CD14-positive monocyte (primary cell): Measurements from ENCODE around the gene AURKAIP1. TPM values are rescaled to one million over a fixed set of nuclear protein-coding genes. Genes with fewer than 3 reads are reported as not detected.

ENCODE experiments used
- DNase-seq, 3 donors: peaks; one replicate each; pipeline ENCODE4 v3.0.0-alpha.2; 2011 to 2022
- H2AFZ ChIP-seq: 2 replicates; pipeline ENCODE4 v1.6.0; 2012; ENCODE audit warnings: mild to moderate bottlenecking, low read depth, low read length, inconsistent platforms; ENCODE audit not compliant: insufficient read depth, poor library complexity, severe bottlenecking
- H3K27ac ChIP-seq, 2 donors: 1 replicate in 1 of 2; 2 replicates in 1 of 2; pipeline ENCODE4 v1.5.1; 2012 to 2013; ENCODE audit warnings: low read length in 2 of 2, control low read depth in 1 of 2, inconsistent platforms in 1 of 2, low read depth in 1 of 2, mild to moderate bottlenecking in 1 of 2
- H3K27me3 ChIP-seq, 2 donors: one replicate each; pipeline versions ENCODE4 v1.6.0 to v1.6.1; 2011 to 2013; ENCODE audit warnings: low read length in 2 of 2; ENCODE audit not compliant: control insufficient read depth in 2 of 2, insufficient read depth in 2 of 2
- H3K36me3 ChIP-seq, 2 donors: replicated peaks in 1 of 2; 1 replicate in 1 of 2; 2 replicates in 1 of 2; pipeline versions ENCODE4 v1.5.1 to v1.6.1; 2012 to 2013; ENCODE audit warnings: low read length in 2 of 2, control low read depth in 1 of 2, inconsistent platforms in 1 of 2, mild to moderate bottlenecking in 1 of 2; ENCODE audit not compliant: insufficient read depth in 2 of 2, control insufficient read depth in 1 of 2
- H3K4me1 ChIP-seq, 2 donors: 1 replicate in 1 of 2; 2 replicates in 1 of 2; pipeline versions ENCODE4 v1.5.1 to v1.6.1; 2012 to 2013; ENCODE audit warnings: low read length in 2 of 2, control low read depth in 1 of 2, inconsistent platforms in 1 of 2, mild to moderate bottlenecking in 1 of 2, moderate library complexity in 1 of 2; ENCODE audit not compliant: insufficient read depth in 2 of 2, control insufficient read depth in 1 of 2
- H3K4me2 ChIP-seq: replicated peaks from 2 replicates; pipeline ENCODE3; 2012; ENCODE audit warnings: low read length, moderate library complexity, mild to moderate bottlenecking; ENCODE audit not compliant: poor library complexity, severe bottlenecking; ENCODE audit errors: extremely low read depth
- H3K4me3 ChIP-seq, 3 experiments: fragments of 200-600 bp in 1 of 3; sonication (generic) in 1 of 3; replicated peaks in 1 of 3; 1 replicate in 2 of 3; 2 replicates in 1 of 3; pipeline ENCODE4 v1.5.1; 2011 to 2013; ENCODE audit warnings: low read length in 3 of 3, mild to moderate bottlenecking in 3 of 3, control low read depth in 2 of 3, low read depth in 2 of 3, inconsistent platforms in 1 of 3, moderate library complexity in 1 of 3
- H3K79me2 ChIP-seq: 2 replicates; pipeline ENCODE4 v1.6.0; 2012; ENCODE audit warnings: mild to moderate bottlenecking, control low read depth, inconsistent platforms, low read length, moderate library complexity; ENCODE audit not compliant: insufficient read depth
- H3K9ac ChIP-seq: 2 replicates; pipeline ENCODE4 v1.6.0; 2017; ENCODE audit warnings: low read length, mild to moderate bottlenecking; ENCODE audit not compliant: insufficient read depth, poor library complexity, severe bottlenecking
- H3K9me3 ChIP-seq, 2 donors: replicated peaks in 1 of 2; 1 replicate in 1 of 2; 2 replicates in 1 of 2; pipeline versions ENCODE4 v1.5.1 to v1.6.1; 2012 to 2013; ENCODE audit warnings: low read length in 2 of 2, control low read depth in 1 of 2; ENCODE audit not compliant: control insufficient read depth in 1 of 2, insufficient read depth in 1 of 2
- H4K20me1 ChIP-seq: 2 replicates; pipeline ENCODE4 v1.6.0; 2012; ENCODE audit warnings: mild to moderate bottlenecking, low read length, control low read depth, moderate library complexity; ENCODE audit not compliant: insufficient read depth
- H3K27ac Mint-ChIP-seq, 7 donors: one replicate each; pipeline ENCODE4 v1.8.0; 2020; ENCODE audit warnings: mild to moderate bottlenecking in 7 of 7, mixed read lengths in 7 of 7, moderate library complexity in 6 of 7, inconsistent platforms in 2 of 7
- H3K27me3 Mint-ChIP-seq, 3 donors: one replicate each; pipeline ENCODE4 v1.8.0; 2021 to 2022; ENCODE audit warnings: low read depth in 3 of 3, mild to moderate bottlenecking in 3 of 3, mixed read lengths in 3 of 3, moderate library complexity in 3 of 3, inconsistent platforms in 1 of 3
- H3K36me3 Mint-ChIP-seq, 2 donors: one replicate each; pipeline ENCODE4 v1.8.0; 2020; ENCODE audit warnings: mixed read lengths in 2 of 2, inconsistent platforms in 1 of 2, mild to moderate bottlenecking in 1 of 2
- H3K4me1 Mint-ChIP-seq: one replicate; pipeline ENCODE4 v1.8.0; 2020; ENCODE audit warnings: mild to moderate bottlenecking, mixed read lengths
- H3K4me3 Mint-ChIP-seq, 2 donors: one replicate each; pipeline ENCODE4 v1.8.0; 2020; ENCODE audit warnings: mild to moderate bottlenecking in 2 of 2, mixed read lengths in 2 of 2, moderate library complexity in 1 of 2
- H3K9me3 Mint-ChIP-seq, 7 donors: one replicate each; pipeline ENCODE4 v1.8.0; 2020 to 2022; ENCODE audit warnings: mixed read lengths in 7 of 7, mild to moderate bottlenecking in 6 of 7, moderate library complexity in 6 of 7, inconsistent platforms in 2 of 7
- CTCF ChIP-seq: fragments of 200-600 bp; IDR thresholded peaks from one replicate; pipeline ENCODE4 v1.8.0; 2022; ENCODE audit warnings: antibody characterized with exemption, mild to moderate bottlenecking
- WGBS: methylation state at CpG from one replicate; pipeline ENCODE4 v1.1.5; 2013; ENCODE audit warnings: missing lambda C conversion rate; ENCODE audit not compliant: insufficient coverage; 5-methylcytosine and 5-hydroxymethylcytosine counted together
- intact Hi-C, 2 donors: fragments of 100-400 bp; cut with micrococcal nuclease; formaldehyde crosslinking; loops; one replicate each; pipeline versions ENCODE4 v1.15.0 to v1.15.1; 2023
- polyA plus RNA-seq, 3 donors: library from polyadenylated mRNA; depleted of rRNA in 1 of 3; unstranded in 2 of 3; stranded (reverse) in 1 of 3; fragments of 300-500 nt in 2 of 3; fragments of >200 nt in 1 of 3; fragmentation: Illumina TruSeq in 2 of 3; gene quantifications; 1 replicate in 2 of 3; 2 replicates in 1 of 3; pipeline ENCODE4 v1.2.3, GENCODE V29; 2012 to 2021

Gene AURKAIP1
- polyA plus RNA-seq, 3 donors, result 59.1 to 160 (median 134) TPM

- no peaks in the 10 kb centered on the region for H3K36me3 ChIP-seq
- peaks cover 0 to 4% (median 0%) of the 10 kb centered on the region in 7 donors for H3K9me3 Mint-ChIP-seq
- no peak for DNase-seq
- no peaks in the 10 kb centered on the region for H3K4me1 Mint-ChIP-seq
- H3K27me3 Mint-ChIP-seq, result peaks cover 26 to 61% (median 29%) of the 10 kb centered on the region in 3 donors
- no peaks in the 10 kb centered on the region for H3K9me3 ChIP-seq
- H2AFZ ChIP-seq, result no peak overlapping the region
- no peak overlapping the region for H3K27ac Mint-ChIP-seq
- no peaks in the 10 kb centered on the region for H3K4me1 ChIP-seq
- H3K4me2 ChIP-seq, result no peak overlapping the region
- TF ChIP-seq CTCF, result no peak
- 93% methylated on average over 3 of the region's 7 CpGs for WGBS
- H3K27ac ChIP-seq, result no peak overlapping the region
- H3K4me3 Mint-ChIP-seq, result peak overlapping the region in 1 of 2 donors; percentile 48
- H3K36me3 Mint-ChIP-seq, result no peaks in the 10 kb centered on the region
- intact Hi-C loops, result no loop called here
- no peaks in the 10 kb centered on the region for H3K79me2 ChIP-seq
- no peak overlapping the region for H3K9ac ChIP-seq
- no peak overlapping the region for H3K4me3 ChIP-seq
- H3K27me3 ChIP-seq, result peaks cover 2 to 25% of the 10 kb centered on the region in 2 donors
- no peaks in the 10 kb centered on the region for H4K20me1 ChIP-seq
Measured at GRCh38 chr1:1421907-1422464, 47.0 kb upstream of the AURKAIP1 start.

GRCh38 chr1:1421147-1421906 lies 46.3 kb upstream of the AURKAIP1 start, which contains the start of gene ANKRD65:
ANKRD65 (minus strand) TSS chr1:1421276; CDS start chr1:1421005, 271 bp downstream.
- no peaks in the 10 kb centered on the region for H4K20me1 ChIP-seq
- H3K4me1 ChIP-seq, result no peaks in the 10 kb centered on the region
- no peak for DNase-seq
- H3K4me2 ChIP-seq, result no peak within 1 kb of the TSS
- no peak within 1 kb of the TSS for H3K27ac ChIP-seq
- H3K36me3 Mint-ChIP-seq, result no peaks in the 10 kb centered on the region
- H3K27me3 ChIP-seq, result peaks cover 2 to 19% of the 10 kb centered on the region in 2 donors
- H3K9me3 ChIP-seq, result no peaks in the 10 kb centered on the region
- H3K27ac Mint-ChIP-seq, result no peak within 1 kb of the TSS
- H3K4me3 Mint-ChIP-seq, result peak within 1 kb of the TSS in 1 of 2 donors; percentile 51
- peaks cover 24 to 54% (median 27%) of the 10 kb centered on the region in 3 donors for H3K27me3 Mint-ChIP-seq
- no peaks in the 10 kb centered on the region for H3K79me2 ChIP-seq
- no peak within 1 kb of the TSS for H3K9ac ChIP-seq
- H3K9me3 Mint-ChIP-seq, result peaks cover 0 to 4% (median 0%) of the 10 kb centered on the region in 7 donors
- no peaks in the 10 kb centered on the region for H3K36me3 ChIP-seq
- no peak within 1 kb of the TSS for H2AFZ ChIP-seq
- no peak for TF ChIP-seq CTCF
- intact Hi-C loops, result no loop called here
- H3K4me3 ChIP-seq, result no peak within 1 kb of the TSS
- 90% methylated on average over 11 of the region's 18 CpGs for WGBS
- no peaks in the 10 kb centered on the region for H3K4me1 Mint-ChIP-seq
